WTC11 (cell line): Measurements from ENCODE around the gene VSIG2.

Experiments
- CTCF ChIP-seq: fragments of 200-600 bp; IDR thresholded peaks from 2 replicates; pipeline ENCODE4 v1.8.0; 2022; ENCODE audit warnings: antibody characterized with exemption
- PRDM15 ChIP-seq: sonication (generic); formaldehyde crosslinking; IDR thresholded peaks from 2 replicates; pipeline ENCODE4 v1.8.0; 2022; ENCODE audit warnings: missing genetic modification reagents

- TF ChIP-seq CTCF (no peak), PRDM15 (CRISPR knock-in tag) (no peak)
Observed at GRCh38 chr11:124727474-124727873, 24.6 kb downstream of the VSIG2 start.
